Fibroblast of skin of back (primary cell): ENCODE measurements around the gene PCDH9.
A peak's percentile ranks its signal among the peaks of the same experiment; 100 is the strongest.

Source experiments
- DNase-seq: peaks from one replicate; pipeline ENCODE4 v3.0.0-alpha.2; 2013

Gene PCDH9

DNA sequence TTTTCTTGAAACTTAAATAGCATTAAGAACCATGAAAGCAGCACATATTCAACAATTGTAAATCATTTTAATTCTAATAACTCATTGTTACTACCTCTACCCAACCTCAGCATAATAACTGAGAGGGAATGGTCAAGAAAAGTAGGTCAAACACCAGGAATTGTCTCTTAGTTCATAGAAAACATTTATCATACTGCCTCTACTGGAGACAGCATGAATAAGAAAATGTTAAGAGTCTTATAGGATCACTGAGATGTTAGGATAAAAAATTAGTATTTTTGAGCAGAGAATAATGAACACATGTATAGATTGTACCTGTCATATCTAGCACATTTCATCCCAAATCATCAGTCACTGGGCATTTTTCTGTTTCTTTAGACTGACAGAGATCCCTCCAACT is 515.3 kb downstream of the PCDH9 start:
- DNase-seq, result peak; percentile 2

- no peak for DNase-seq
Observed at GRCh38 chr13:66704110-66704509, 526.0 kb downstream of the PCDH9 start.

- no peak for DNase-seq
Observed at GRCh38 chr13:66703597-66703996, 526.5 kb downstream of the PCDH9 start.

DNA sequence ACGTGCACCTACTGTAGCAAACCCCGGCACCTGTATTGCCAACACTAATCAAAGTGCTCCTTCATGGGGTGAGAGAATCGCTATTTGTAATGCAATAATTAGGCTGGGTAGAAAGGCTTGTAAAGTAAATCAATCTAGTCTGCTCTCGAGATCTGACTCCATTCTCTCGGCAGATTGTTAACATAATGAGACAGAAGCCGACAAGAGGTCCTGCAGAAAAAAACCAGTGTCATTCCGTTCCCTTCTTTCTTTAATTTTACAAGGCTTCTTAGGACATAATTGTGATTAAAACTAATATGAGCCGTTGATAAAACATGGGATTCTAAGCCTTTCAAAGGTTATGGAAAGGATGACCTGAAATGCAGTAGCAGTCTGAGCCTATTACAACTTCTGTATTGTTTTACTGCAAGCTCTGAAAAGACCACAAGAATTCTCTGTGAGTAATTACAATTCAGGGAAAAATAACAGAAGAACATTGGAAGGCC is 530.0 kb downstream of the PCDH9 start:
- DNase-seq, result peak; percentile 2

DNA sequence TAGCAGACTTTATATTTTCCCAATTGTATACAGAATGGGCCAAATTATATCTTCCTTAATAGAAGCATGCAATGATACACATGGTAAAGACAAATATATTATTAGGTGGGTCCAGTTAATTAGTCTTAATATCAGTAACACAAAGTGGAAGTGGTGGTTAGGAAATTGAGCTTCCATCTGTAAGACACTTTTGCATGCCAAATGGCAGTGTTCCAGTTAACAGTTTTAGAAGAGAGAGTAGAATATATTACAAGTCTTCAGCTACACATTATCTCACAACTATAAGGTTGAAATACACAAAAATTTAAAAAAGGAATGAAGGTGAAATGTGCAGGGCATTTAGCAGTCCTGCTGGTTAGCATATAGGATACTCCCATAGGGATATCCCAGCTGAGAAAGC is 536.5 kb downstream of the PCDH9 start:
- DNase-seq, result no peak

DNA sequence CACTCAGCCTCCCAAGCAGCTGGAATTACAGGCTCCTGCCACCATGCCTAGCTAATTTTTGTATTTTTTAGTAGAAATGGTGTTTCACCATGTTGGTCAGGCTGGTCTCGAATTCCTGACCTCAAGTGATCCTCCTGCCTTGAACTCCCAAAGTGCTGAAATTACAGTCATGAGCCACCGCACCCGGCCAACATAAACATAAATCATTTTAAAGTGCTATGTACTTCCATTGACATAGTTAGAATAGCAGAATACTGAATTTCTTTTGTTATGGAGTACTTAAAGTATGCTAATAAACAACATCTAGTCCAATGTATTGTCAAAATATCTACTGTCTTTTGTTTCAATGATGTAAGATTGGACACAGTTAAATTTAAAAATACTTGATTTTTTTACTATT is 539.0 kb downstream of the PCDH9 start:
- peak; percentile 4 for DNase-seq

DNA sequence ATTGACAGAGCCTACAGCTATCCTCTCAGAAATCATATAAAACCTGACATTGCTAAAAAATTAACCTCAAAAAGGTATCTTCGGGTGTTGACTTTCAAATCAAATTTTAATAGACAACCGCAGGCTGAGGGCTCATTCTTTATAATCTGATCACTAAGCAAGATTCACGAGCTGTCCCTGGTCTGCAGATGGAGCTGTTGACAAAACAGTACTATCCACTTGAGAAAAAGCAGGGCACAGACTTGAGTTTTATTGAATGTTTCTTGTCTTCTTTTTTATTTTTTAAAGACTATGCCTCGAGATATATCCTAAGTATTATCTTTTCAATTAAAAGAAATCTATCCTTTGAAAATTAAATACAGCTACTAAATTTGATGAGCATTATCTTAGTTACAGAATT is 540.5 kb downstream of the PCDH9 start:
- peak; percentile 24 for DNase-seq

- peak; percentile 10 for DNase-seq
Observed at GRCh38 chr13:66689037-66689619, 541.0 kb downstream of the PCDH9 start.

GRCh38 chr13:66681403-66681802 is 548.7 kb downstream of the PCDH9 start:
- DNase-seq, result no peak

- no peak for DNase-seq
Observed at GRCh38 chr13:66680031-66680430, 550.1 kb downstream of the PCDH9 start.

DNA sequence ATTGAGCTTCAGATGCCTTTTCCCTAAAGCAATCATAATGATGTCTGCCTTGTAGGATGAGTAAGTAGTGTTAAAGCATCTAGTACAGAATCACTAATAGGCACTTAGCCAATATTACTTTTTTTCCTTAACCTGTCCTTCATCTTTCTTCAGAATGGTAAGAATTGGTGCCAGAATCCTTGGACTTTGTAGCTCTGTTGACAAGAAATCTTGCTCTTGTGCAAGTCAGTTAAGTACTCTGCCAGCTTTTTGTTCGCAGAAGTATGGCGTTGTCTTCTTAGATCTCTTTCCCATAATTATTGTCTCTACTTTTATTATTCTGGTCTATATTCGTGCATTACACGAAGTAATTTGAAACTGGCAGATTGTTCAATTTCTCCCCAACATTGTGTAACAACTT is 554.5 kb downstream of the PCDH9 start:
- no peak for DNase-seq

GRCh38 chr13:66673401-66673800 is 556.7 kb downstream of the PCDH9 start:
- DNase-seq, result peak; percentile 81

DNA sequence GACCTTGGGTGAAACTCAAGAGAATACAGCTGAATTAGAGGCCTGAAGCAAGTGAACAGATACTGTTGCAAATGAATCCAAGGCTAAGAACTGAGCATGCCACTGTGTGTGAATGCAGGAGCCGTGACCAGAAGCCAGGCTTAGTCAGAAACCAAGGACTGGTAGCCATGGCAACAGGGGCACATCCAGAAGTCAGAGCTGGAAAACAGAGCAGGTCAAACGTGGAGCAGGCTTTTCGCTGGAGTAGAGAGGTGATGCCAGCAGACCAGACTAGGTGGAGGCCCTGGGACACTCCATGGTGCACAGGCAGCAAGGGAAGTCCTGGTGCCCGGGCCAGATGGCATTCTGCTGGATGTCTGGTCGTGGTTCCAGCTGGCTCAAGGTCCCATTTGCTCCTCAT is 564.1 kb downstream of the PCDH9 start:
- peak; percentile 77 for DNase-seq

DNA sequence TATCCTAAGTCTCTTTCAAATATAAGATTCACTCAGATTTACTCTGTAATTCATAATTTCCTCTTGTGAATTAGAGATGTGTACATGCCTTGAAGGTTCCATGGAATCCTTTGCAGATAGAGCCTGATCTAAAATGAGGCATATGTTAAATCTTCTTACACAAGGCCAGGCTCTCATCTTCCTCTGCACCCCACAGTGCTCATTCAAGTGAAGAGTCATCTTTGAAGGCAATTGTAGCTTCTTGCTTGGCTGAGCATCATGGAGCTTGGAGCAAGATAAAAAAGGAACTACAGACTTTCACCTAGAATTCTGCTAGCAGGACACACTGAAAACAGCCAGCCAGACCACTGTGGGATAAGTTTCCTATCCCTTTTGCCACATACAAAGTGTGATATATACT is 566.4 kb downstream of the PCDH9 start:
- DNase-seq, result no peak

DNA sequence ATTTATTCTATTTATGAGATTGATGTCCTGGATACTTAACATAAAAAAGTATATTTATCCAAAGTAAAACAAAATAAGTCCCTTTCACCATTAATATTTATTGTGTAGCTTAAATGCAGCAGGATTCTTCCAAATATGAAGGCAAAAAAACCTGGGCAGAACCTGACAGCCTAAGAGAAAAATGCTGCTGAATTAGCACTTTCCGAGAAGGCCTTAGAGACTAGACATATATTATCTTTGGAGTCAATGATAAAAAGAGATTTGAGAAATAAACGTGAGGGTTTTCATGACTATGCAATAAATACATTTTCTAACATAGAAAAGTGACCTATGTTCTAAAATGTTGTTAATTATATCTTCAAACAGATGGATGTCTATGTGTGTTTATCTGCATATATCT is 566.9 kb downstream of the PCDH9 start:
- no peak for DNase-seq

GRCh38 chr13:66661336-66661735 is 568.8 kb downstream of the PCDH9 start:
- DNase-seq, result no peak

- DNase-seq, result no peak
Observed at GRCh38 chr13:66660468-66660813, 569.7 kb downstream of the PCDH9 start.

DNA sequence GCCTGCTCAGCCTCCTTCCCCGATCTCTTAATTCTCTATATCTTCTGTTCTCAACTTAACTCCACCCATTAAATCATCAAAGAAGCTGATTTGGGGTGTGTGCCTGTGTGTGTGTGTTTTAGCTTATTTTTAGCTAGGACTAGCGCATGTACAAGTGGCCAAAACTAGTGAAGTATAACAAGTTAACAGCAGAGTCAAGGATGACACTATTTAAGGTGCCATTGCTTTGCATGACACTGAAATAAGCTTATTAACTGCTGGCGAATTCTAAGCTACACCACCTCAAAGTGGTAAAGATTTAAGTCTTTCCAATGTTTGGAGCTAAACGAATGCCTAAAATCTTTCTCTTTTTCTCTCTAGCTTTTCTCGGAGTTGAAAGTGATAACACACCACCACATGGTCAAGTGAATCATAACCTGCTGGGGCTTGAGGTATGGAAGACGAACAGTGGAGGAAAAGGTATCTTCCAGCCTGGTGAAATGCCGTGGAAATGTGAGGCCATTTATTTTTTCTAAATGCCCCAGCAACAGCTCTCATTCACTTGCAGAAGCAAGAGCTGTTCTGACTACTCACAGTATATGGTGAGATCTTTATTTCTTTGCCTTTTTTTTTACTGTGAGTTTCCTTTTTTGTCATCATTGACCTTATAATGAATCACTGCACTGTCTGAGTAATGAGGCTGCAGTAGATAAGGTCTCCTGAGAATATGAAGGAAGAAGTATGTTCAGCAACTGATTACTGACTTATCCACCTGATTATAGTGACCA is 570.3 kb downstream of the PCDH9 start:
- DNase-seq, result peak; percentile 71

- no peak for DNase-seq
Observed at GRCh38 chr13:66659286-66659685, 570.9 kb downstream of the PCDH9 start.

GRCh38 chr13:66657165-66657881 is 572.8 kb downstream of the PCDH9 start:
- peak; percentile 76 for DNase-seq

DNA sequence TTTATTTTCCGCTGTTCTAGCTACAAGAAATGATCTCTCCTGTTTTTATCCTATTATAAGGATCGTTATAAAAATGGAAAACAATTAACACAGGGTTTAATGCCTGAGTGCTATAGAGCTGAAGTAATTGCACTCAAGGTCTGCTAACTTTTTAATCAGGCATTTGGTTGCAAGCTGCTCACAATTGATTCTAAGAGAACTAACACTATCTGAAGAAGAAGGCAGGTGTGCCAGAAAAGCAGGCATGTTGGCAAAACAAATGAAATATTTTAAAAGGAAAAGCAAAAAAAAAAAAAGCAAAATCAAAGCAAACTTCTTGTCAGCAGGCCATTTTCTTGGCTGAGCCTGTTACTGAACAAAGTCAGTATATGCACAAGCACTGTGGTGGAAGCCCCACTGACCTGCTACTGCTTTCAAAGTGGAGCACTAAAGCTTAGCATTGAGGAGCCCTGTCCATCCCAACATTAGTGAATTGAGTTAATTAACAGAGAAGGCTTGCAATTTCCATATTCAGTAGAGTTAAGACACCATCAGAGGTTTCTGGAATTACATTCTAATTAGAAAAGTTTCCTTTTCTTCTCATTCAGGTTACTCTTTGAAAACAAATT is 574.2 kb downstream of the PCDH9 start:
- no peak for DNase-seq

DNA sequence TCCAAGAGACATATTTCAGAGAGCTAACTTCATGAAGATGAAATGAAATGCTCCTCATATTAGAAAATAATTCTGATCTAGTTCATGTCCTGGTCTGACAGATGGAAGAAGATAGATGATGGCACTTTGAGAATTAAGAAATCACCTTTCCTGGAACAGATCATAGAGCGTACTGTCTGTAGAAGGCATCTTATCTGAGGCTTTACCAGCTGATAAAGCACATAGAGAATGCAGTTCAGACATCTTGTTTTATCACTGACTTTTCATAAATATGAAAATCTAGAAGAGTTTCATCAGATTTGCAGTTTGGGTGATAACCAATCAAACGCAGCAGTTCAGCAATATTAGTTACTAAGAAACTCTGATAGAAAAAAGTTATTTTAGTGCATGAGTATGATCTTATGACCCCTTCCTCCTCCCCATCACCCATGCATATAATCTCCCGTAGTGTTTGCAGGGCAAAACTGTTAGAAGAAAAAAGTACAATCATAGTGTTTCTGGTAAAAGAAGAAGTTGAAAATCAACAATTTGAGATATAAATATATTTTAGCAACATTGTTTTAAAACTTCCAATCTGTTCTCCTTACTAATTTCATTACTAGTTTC is 585.2 kb downstream of the PCDH9 start:
- no peak for DNase-seq

- DNase-seq, result no peak
Observed at GRCh38 chr13:66640231-66640630, 589.9 kb downstream of the PCDH9 start.
